ENCODE results near the gene CD2. TPM values are rescaled to one million over a fixed set of nuclear protein-coding genes. Genes with fewer than 3 reads are reported as not detected.

CD2 gene
- total RNA-seq, 1 experiment from 2014 or later, result not detected

GRCh38 chr1:116765962-116766361 is 11.7 kb downstream of the CD2 start:
- Mint-ChIP-seq H3K4me3 (ENCODE audit: unreplicated experiment) (no peak overlapping the region), H3K9me3 (ENCODE audit: unreplicated experiment) (peaks cover 9% of the 10 kb centered on the region), H3K36me3 (ENCODE audit: insufficient read depth, unreplicated experiment) (no peaks in the 10 kb centered on the region), H3K27me3 (ENCODE audit: insufficient read depth, unreplicated experiment) (no peaks in the 10 kb centered on the region), H3K4me1 (ENCODE audit: low read depth, unreplicated experiment) (no peaks in the 10 kb centered on the region), H3K27ac (ENCODE audit: unreplicated experiment) (no peak overlapping the region)
- no peak for DNase-seq
- intact Hi-C loops (cut with micrococcal nuclease; ENCODE audit: unreplicated experiment), result no loop called here
- Histone ChIP-seq H3K36me3 (ENCODE audit: control insufficient read depth, insufficient read depth, low read length) (no peaks in the 10 kb centered on the region), H3K9me3 (no peaks in the 10 kb centered on the region), H3K4me3 (ENCODE audit: low read depth, low read length) (no peak overlapping the region), H3K27me3 (replicated peaks; ENCODE audit: control insufficient read depth, insufficient read depth, low read length) (no peaks in the 10 kb centered on the region), H3K4me1 (no peaks in the 10 kb centered on the region)
- ChIA-PET CTCF (no interaction called here), POLR2A (no interaction called here)
- TF ChIP-seq CTCF (IDR thresholded peaks at IDR 0.05; ENCODE audit: insufficient read depth in 1 of 2, low read depth in 1 of 2, low read length in 1 of 2, severe bottlenecking in 1 of 2, unreplicated experiment in 1 of 2), result no peak
- no TSS peak for BruUV-seq (replicated peaks)

- intact Hi-C loops (cut with micrococcal nuclease; ENCODE audit: unreplicated experiment), result no loop called here
- no peak for TF ChIP-seq CTCF (IDR thresholded peaks at IDR 0.05; ENCODE audit: insufficient read depth in 1 of 2, low read depth in 1 of 2, low read length in 1 of 2, severe bottlenecking in 1 of 2, unreplicated experiment in 1 of 2)
- H3K36me3 Mint-ChIP-seq (ENCODE audit: insufficient read depth, unreplicated experiment), result no peaks in the 10 kb centered on the region
- Histone ChIP-seq H3K27me3 (replicated peaks; ENCODE audit: control insufficient read depth, insufficient read depth, low read length) (no peaks in the 10 kb centered on the region), H3K4me3 (ENCODE audit: low read depth, low read length) (no peak overlapping the region), H3K36me3 (ENCODE audit: control insufficient read depth, insufficient read depth, low read length) (no peaks in the 10 kb centered on the region), H3K9me3 (no peaks in the 10 kb centered on the region), H3K4me1 (no peaks in the 10 kb centered on the region)
- no peaks in the 10 kb centered on the region for H3K4me1 Mint-ChIP-seq (ENCODE audit: low read depth, unreplicated experiment)
- no peaks in the 10 kb centered on the region for H3K27me3 Mint-ChIP-seq (ENCODE audit: insufficient read depth, unreplicated experiment)
- peaks cover 9% of the 10 kb centered on the region for H3K9me3 Mint-ChIP-seq (ENCODE audit: unreplicated experiment)
- no peak for DNase-seq
- ChIA-PET POLR2A (no interaction called here), CTCF (no interaction called here)
- BruUV-seq (replicated peaks), result no TSS peak
- H3K4me3 Mint-ChIP-seq (ENCODE audit: unreplicated experiment), result no peak overlapping the region
- no peak overlapping the region for H3K27ac Mint-ChIP-seq (ENCODE audit: unreplicated experiment)
These were observed 12.6 kb downstream of the CD2 start for GRCh38 chr1:116766616-116767469.

GRCh38 chr1:116767782-116768382 is 13.7 kb downstream of the CD2 start:
- no peak overlapping the region for H3K4me3 Mint-ChIP-seq (ENCODE audit: unreplicated experiment)
- Histone ChIP-seq H3K4me3 (ENCODE audit: low read depth, low read length) (no peak overlapping the region), H3K9me3 (no peaks in the 10 kb centered on the region), H3K4me1 (no peaks in the 10 kb centered on the region), H3K36me3 (ENCODE audit: control insufficient read depth, insufficient read depth, low read length) (no peaks in the 10 kb centered on the region), H3K27me3 (replicated peaks; ENCODE audit: control insufficient read depth, insufficient read depth, low read length) (no peaks in the 10 kb centered on the region)
- no peaks in the 10 kb centered on the region for H3K27me3 Mint-ChIP-seq (ENCODE audit: insufficient read depth, unreplicated experiment)
- no peaks in the 10 kb centered on the region for H3K4me1 Mint-ChIP-seq (ENCODE audit: low read depth, unreplicated experiment)
- no peak for TF ChIP-seq CTCF (IDR thresholded peaks at IDR 0.05; ENCODE audit: insufficient read depth in 1 of 2, low read depth in 1 of 2, low read length in 1 of 2, severe bottlenecking in 1 of 2, unreplicated experiment in 1 of 2)
- peaks cover 9% of the 10 kb centered on the region for H3K9me3 Mint-ChIP-seq (ENCODE audit: unreplicated experiment)
- CTCF ChIA-PET, result no interaction called here
- no TSS peak for BruUV-seq (replicated peaks)
- H3K27ac Mint-ChIP-seq (ENCODE audit: unreplicated experiment), result no peak overlapping the region
- intact Hi-C loops (cut with micrococcal nuclease; ENCODE audit: unreplicated experiment), result no loop called here
- no peak for DNase-seq
- H3K36me3 Mint-ChIP-seq (ENCODE audit: insufficient read depth, unreplicated experiment), result no peaks in the 10 kb centered on the region
- POLR2A ChIA-PET, result no interaction called here
